ENCODE data around the gene FAM53A. TPM values are rescaled to one million over a fixed set of nuclear protein-coding genes. Genes with fewer than 3 reads are reported as not detected.

Gene FAM53A
- total and polyA plus RNA-seq, 12 donors, result 0.44 to 6.2 (median 1.4) TPM

DNA sequence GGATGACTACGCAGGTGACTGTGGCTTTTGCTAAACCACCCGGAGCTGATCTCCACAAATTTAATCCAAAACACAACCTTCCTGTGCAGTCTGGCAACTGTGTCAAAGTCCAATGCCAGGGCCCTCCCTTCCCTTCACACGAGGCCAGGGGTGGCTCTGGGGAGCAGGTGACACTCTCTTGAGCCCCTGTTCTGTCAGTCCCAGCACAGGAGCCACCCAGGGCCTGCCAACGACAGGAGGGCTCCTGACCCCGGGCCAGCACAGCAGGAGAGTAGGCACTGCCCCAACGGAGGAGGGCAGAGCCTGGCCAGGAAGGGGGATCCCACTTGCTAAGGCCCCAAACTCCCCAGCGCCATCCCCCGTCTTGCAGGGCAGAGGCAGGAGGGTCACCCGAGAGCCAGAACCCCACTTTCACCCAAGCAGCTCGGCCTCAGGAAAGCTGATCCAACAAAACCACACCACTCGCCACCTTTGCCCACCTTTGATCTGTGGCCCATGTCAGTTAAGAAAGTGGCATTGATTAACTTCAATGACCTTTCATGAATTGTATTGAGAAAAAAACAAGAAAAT is 44.7 kb downstream of the FAM53A start:
- no peaks in the 10 kb centered on the region for H3K36me3 ChIP-seq (replicated peaks in 1 of 2)
- no peaks in the 10 kb centered on the region for H3K4me1 ChIP-seq (replicated peaks in 1 of 2)
- intact Hi-C loops (cut with DNase I), result no loop called here
- no peak for TF ChIP-seq POLR2A (IDR thresholded peaks at IDR 0.05)
- TF ChIP-seq, protein P1, sequence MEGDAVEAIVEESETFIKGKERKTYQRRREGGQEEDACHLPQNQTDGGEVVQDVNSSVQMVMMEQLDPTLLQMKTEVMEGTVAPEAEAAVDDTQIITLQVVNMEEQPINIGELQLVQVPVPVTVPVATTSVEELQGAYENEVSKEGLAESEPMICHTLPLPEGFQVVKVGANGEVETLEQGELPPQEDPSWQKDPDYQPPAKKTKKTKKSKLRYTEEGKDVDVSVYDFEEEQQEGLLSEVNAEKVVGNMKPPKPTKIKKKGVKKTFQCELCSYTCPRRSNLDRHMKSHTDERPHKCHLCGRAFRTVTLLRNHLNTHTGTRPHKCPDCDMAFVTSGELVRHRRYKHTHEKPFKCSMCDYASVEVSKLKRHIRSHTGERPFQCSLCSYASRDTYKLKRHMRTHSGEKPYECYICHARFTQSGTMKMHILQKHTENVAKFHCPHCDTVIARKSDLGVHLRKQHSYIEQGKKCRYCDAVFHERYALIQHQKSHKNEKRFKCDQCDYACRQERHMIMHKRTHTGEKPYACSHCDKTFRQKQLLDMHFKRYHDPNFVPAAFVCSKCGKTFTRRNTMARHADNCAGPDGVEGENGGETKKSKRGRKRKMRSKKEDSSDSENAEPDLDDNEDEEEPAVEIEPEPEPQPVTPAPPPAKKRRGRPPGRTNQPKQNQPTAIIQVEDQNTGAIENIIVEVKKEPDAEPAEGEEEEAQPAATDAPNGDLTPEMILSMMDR (IDR thresholded peaks at IDR 0.05), result no peak
- H3K27ac ChIP-seq, result no peak overlapping the region
- no peaks in the 10 kb centered on the region for H3K9me3 ChIP-seq (replicated peaks in 1 of 3)
- WGBS, 4 donors, result 78 to 86% (median 86%) methylated on average over 7 to 11 of the region's 11 CpGs
- H3K4me3 ChIP-seq, result no peak overlapping the region
- DNase-seq, result no peak
- no peaks in the 10 kb centered on the region for H3K27me3 ChIP-seq

DNA sequence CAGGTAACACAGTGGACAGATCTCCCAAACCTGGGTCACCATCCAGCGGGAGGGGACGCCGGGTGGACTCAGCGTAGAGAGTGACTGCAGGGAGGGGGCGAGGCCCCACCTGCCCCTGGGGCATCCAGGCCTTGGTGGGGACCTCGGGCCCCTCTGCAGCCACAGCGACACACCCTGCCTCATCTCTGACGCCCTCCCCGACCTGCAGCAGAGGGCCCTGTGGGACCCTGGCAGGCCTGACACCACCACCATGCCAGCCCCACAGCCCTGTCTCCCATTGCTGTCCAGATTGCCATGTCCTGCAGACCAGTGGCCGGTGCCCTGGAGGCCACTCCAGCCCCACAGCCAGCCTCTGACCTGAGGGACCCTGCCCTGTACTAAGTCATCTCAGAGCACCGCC is 45.2 kb downstream of the FAM53A start:
- no peaks in the 10 kb centered on the region for H3K27me3 ChIP-seq
- intact Hi-C loops (cut with DNase I), result no loop called here
- DNase-seq, result no peak
- TF ChIP-seq POLR2A (IDR thresholded peaks at IDR 0.05), result no peak
- TF ChIP-seq, protein P1 (IDR thresholded peaks at IDR 0.05), result no peak
- no peak overlapping the region for H3K27ac ChIP-seq
- no peaks in the 10 kb centered on the region for H3K9me3 ChIP-seq (replicated peaks in 1 of 3)
- no peak overlapping the region for H3K4me3 ChIP-seq
- WGBS, 4 donors, result 83 to 93% (median 89%) methylated on average over 3 to 11 of the region's 11 CpGs
- no peaks in the 10 kb centered on the region for H3K36me3 ChIP-seq (replicated peaks in 1 of 2)
- H3K4me1 ChIP-seq (replicated peaks in 1 of 2), result no peaks in the 10 kb centered on the region

DNA sequence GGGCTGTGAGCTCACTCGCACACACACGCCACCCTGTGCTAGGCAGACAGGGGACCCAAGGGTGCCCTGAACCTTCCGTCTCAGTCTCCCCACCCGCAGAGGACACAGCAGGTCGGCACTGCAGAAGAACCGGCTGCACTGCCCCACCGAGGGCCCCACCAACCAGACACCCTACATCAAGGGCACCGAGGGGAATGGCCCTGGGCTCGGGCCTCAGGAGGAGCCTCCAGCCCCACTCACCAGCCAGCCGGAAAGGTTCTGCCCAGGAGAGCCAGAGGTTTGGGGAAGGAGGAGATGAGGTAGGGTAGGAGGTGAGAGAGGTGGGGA is 45.9 kb downstream of the FAM53A start:
- Histone ChIP-seq H3K4me1 (replicated peaks in 1 of 2) (no peaks in the 10 kb centered on the region), H3K4me3 (no peak overlapping the region), H3K27me3 (no peaks in the 10 kb centered on the region), H3K36me3 (replicated peaks in 1 of 2) (no peaks in the 10 kb centered on the region), H3K27ac (no peak overlapping the region), H3K9me3 (replicated peaks in 1 of 3) (no peaks in the 10 kb centered on the region)
- TF ChIP-seq, protein P1 (IDR thresholded peaks at IDR 0.05), result no peak
- no peak for TF ChIP-seq POLR2A (IDR thresholded peaks at IDR 0.05)
- WGBS, 4 donors, result 70 to 83% (median 78%) methylated on average over 8 to 10 of the region's 10 CpGs
- intact Hi-C loops (cut with DNase I), result no loop called here
- no peak for DNase-seq

DNA sequence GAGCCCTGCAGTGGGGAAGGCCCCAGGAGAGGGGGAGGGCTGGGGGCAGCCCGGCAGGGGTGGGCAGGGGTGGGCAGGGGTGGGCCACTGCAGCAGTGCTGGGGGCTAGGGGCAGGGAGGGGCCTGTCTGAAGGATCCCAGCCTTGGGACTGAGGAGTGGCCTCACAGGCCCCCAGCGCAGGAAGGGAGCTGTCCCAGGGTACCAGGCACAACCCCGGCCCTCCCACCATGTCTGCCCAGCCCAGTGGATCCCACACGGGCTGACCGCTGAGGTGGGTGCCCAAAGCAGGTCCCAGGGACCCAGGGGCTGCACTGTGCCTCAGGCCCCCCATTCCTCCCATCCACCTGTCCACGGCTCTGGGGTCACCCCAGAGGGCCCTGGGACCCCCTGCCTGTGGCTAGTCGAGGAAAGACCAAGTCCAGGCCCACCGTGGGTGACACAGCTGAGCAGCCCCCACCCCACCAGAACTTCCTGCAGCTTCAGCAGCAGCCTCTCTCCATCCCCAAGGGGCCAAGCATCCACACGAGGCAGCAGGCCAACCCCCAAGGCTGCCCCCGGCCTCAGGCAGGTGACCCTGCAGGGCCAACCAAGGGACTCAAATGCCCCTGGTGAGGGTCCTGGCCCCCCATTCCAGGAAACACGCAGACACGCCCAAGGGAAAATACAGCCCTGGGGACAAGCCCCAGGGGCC is 46.4 kb downstream of the FAM53A start:
- no peak for DNase-seq
- Histone ChIP-seq H3K27me3 (no peaks in the 10 kb centered on the region), H3K4me1 (replicated peaks in 1 of 2) (no peaks in the 10 kb centered on the region), H3K4me3 (no peak overlapping the region), H3K36me3 (replicated peaks in 1 of 2) (no peaks in the 10 kb centered on the region), H3K27ac (no peak overlapping the region), H3K9me3 (replicated peaks in 1 of 3) (no peaks in the 10 kb centered on the region)
- TF ChIP-seq, protein P1 (IDR thresholded peaks at IDR 0.05), result no peak
- no peak for TF ChIP-seq POLR2A (IDR thresholded peaks at IDR 0.05)
- 64 to 88% (median 73%) methylated on average over 4 to 12 of the region's 12 CpGs for WGBS, 4 donors
- intact Hi-C loops (cut with DNase I), result no loop called here
